CD14-positive monocyte (primary cell): Measurements from ENCODE around the gene GABBR1. TPM values are rescaled to one million over a fixed set of nuclear protein-coding genes. Genes with fewer than 3 reads are reported as not detected.

Source experiments
- DNase-seq, 3 donors: peaks; one replicate each; pipeline ENCODE4 v3.0.0-alpha.2; 2011 to 2022
- H2AFZ ChIP-seq: 2 replicates; pipeline ENCODE4 v1.6.0; 2012; ENCODE audit warnings: mild to moderate bottlenecking, low read depth, low read length, inconsistent platforms; ENCODE audit not compliant: insufficient read depth, poor library complexity, severe bottlenecking
- H3K27ac ChIP-seq, 2 donors: 1 replicate in 1 of 2; 2 replicates in 1 of 2; pipeline ENCODE4 v1.5.1; 2012 to 2013; ENCODE audit warnings: low read length in 2 of 2, control low read depth in 1 of 2, inconsistent platforms in 1 of 2, low read depth in 1 of 2, mild to moderate bottlenecking in 1 of 2
- H3K27me3 ChIP-seq, 2 donors: one replicate each; pipeline versions ENCODE4 v1.6.0 to v1.6.1; 2011 to 2013; ENCODE audit warnings: low read length in 2 of 2; ENCODE audit not compliant: control insufficient read depth in 2 of 2, insufficient read depth in 2 of 2
- H3K36me3 ChIP-seq, 2 donors: replicated peaks in 1 of 2; 1 replicate in 1 of 2; 2 replicates in 1 of 2; pipeline versions ENCODE4 v1.5.1 to v1.6.1; 2012 to 2013; ENCODE audit warnings: low read length in 2 of 2, control low read depth in 1 of 2, inconsistent platforms in 1 of 2, mild to moderate bottlenecking in 1 of 2; ENCODE audit not compliant: insufficient read depth in 2 of 2, control insufficient read depth in 1 of 2
- H3K4me1 ChIP-seq, 2 donors: 1 replicate in 1 of 2; 2 replicates in 1 of 2; pipeline versions ENCODE4 v1.5.1 to v1.6.1; 2012 to 2013; ENCODE audit warnings: low read length in 2 of 2, control low read depth in 1 of 2, inconsistent platforms in 1 of 2, mild to moderate bottlenecking in 1 of 2, moderate library complexity in 1 of 2; ENCODE audit not compliant: insufficient read depth in 2 of 2, control insufficient read depth in 1 of 2
- H3K4me2 ChIP-seq: replicated peaks from 2 replicates; pipeline ENCODE3; 2012; ENCODE audit warnings: low read length, moderate library complexity, mild to moderate bottlenecking; ENCODE audit not compliant: poor library complexity, severe bottlenecking; ENCODE audit errors: extremely low read depth
- H3K4me3 ChIP-seq, 3 experiments: fragments of 200-600 bp in 1 of 3; sonication (generic) in 1 of 3; replicated peaks in 1 of 3; 1 replicate in 2 of 3; 2 replicates in 1 of 3; pipeline ENCODE4 v1.5.1; 2011 to 2013; ENCODE audit warnings: low read length in 3 of 3, mild to moderate bottlenecking in 3 of 3, control low read depth in 2 of 3, low read depth in 2 of 3, inconsistent platforms in 1 of 3, moderate library complexity in 1 of 3
- H3K79me2 ChIP-seq: 2 replicates; pipeline ENCODE4 v1.6.0; 2012; ENCODE audit warnings: mild to moderate bottlenecking, control low read depth, inconsistent platforms, low read length, moderate library complexity; ENCODE audit not compliant: insufficient read depth
- H3K9ac ChIP-seq: 2 replicates; pipeline ENCODE4 v1.6.0; 2017; ENCODE audit warnings: low read length, mild to moderate bottlenecking; ENCODE audit not compliant: insufficient read depth, poor library complexity, severe bottlenecking
- H3K9me3 ChIP-seq, 2 donors: replicated peaks in 1 of 2; 1 replicate in 1 of 2; 2 replicates in 1 of 2; pipeline versions ENCODE4 v1.5.1 to v1.6.1; 2012 to 2013; ENCODE audit warnings: low read length in 2 of 2, control low read depth in 1 of 2; ENCODE audit not compliant: control insufficient read depth in 1 of 2, insufficient read depth in 1 of 2
- H4K20me1 ChIP-seq: 2 replicates; pipeline ENCODE4 v1.6.0; 2012; ENCODE audit warnings: mild to moderate bottlenecking, low read length, control low read depth, moderate library complexity; ENCODE audit not compliant: insufficient read depth
- H3K27ac Mint-ChIP-seq, 7 donors: one replicate each; pipeline ENCODE4 v1.8.0; 2020; ENCODE audit warnings: mild to moderate bottlenecking in 7 of 7, mixed read lengths in 7 of 7, moderate library complexity in 6 of 7, inconsistent platforms in 2 of 7
- H3K27me3 Mint-ChIP-seq, 3 donors: one replicate each; pipeline ENCODE4 v1.8.0; 2021 to 2022; ENCODE audit warnings: low read depth in 3 of 3, mild to moderate bottlenecking in 3 of 3, mixed read lengths in 3 of 3, moderate library complexity in 3 of 3, inconsistent platforms in 1 of 3
- H3K36me3 Mint-ChIP-seq, 2 donors: one replicate each; pipeline ENCODE4 v1.8.0; 2020; ENCODE audit warnings: mixed read lengths in 2 of 2, inconsistent platforms in 1 of 2, mild to moderate bottlenecking in 1 of 2
- H3K4me1 Mint-ChIP-seq: one replicate; pipeline ENCODE4 v1.8.0; 2020; ENCODE audit warnings: mild to moderate bottlenecking, mixed read lengths
- H3K4me3 Mint-ChIP-seq, 2 donors: one replicate each; pipeline ENCODE4 v1.8.0; 2020; ENCODE audit warnings: mild to moderate bottlenecking in 2 of 2, mixed read lengths in 2 of 2, moderate library complexity in 1 of 2
- H3K9me3 Mint-ChIP-seq, 7 donors: one replicate each; pipeline ENCODE4 v1.8.0; 2020 to 2022; ENCODE audit warnings: mixed read lengths in 7 of 7, mild to moderate bottlenecking in 6 of 7, moderate library complexity in 6 of 7, inconsistent platforms in 2 of 7
- CTCF ChIP-seq: fragments of 200-600 bp; IDR thresholded peaks from one replicate; pipeline ENCODE4 v1.8.0; 2022; ENCODE audit warnings: antibody characterized with exemption, mild to moderate bottlenecking
- WGBS: methylation state at CpG from one replicate; pipeline ENCODE4 v1.1.5; 2013; ENCODE audit warnings: missing lambda C conversion rate; ENCODE audit not compliant: insufficient coverage; 5-methylcytosine and 5-hydroxymethylcytosine counted together
- intact Hi-C, 2 donors: fragments of 100-400 bp; cut with micrococcal nuclease; formaldehyde crosslinking; loops; one replicate each; pipeline versions ENCODE4 v1.15.0 to v1.15.1; 2023
- polyA plus RNA-seq, 3 donors: library from polyadenylated mRNA; depleted of rRNA in 1 of 3; unstranded in 2 of 3; stranded (reverse) in 1 of 3; fragments of 300-500 nt in 2 of 3; fragments of >200 nt in 1 of 3; fragmentation: Illumina TruSeq in 2 of 3; gene quantifications; 1 replicate in 2 of 3; 2 replicates in 1 of 3; pipeline ENCODE4 v1.2.3, GENCODE V29; 2012 to 2021

GABBR1 gene
- polyA plus RNA-seq, 3 donors: 0.91 to 228 (median 1.8) TPM

GRCh38 chr6:29566856-29567255 lies 66.1 kb downstream of the GABBR1 start:
- H3K36me3 Mint-ChIP-seq: no peaks in the 10 kb centered on the region
- Histone ChIP-seq H3K4me1 (no peaks in the 10 kb centered on the region), H2AFZ (no peak overlapping the region), H3K79me2 (no peaks in the 10 kb centered on the region), H3K27me3 (peaks cover 0 to under 1% of the 10 kb centered on the region in 2 donors), H3K27ac (no peak overlapping the region), H3K4me2 (no peak overlapping the region), H3K9me3 (no peaks in the 10 kb centered on the region), H4K20me1 (no peaks in the 10 kb centered on the region), H3K9ac (no peak overlapping the region), H3K36me3 (no peaks in the 10 kb centered on the region), H3K4me3 (no peak overlapping the region)
- intact Hi-C loops: no loop called here
- WGBS: 90% methylated on average over 2 of the region's 5 CpGs
- H3K9me3 Mint-ChIP-seq: peaks cover 0 to 3% (median 2%) of the 10 kb centered on the region in 7 donors
- no peak overlapping the region for H3K27ac Mint-ChIP-seq
- H3K4me3 Mint-ChIP-seq: no peak overlapping the region
- peaks cover 6 to 8% (median 7%) of the 10 kb centered on the region in 3 donors for H3K27me3 Mint-ChIP-seq
- DNase-seq: no peak
- TF ChIP-seq CTCF: no peak
- peaks cover 8% of the 10 kb centered on the region for H3K4me1 Mint-ChIP-seq

- H3K27me3 Mint-ChIP-seq: peaks cover 8 to 13% (median 12%) of the 10 kb centered on the region in 3 donors
Measured at GRCh38 chr6:29564875-29565274, 68.1 kb downstream of the GABBR1 start.

More at GRCh38 chr6:29564875-29565274, 68.1 kb downstream of the GABBR1 start:
- Mint-ChIP-seq H3K4me1 (peaks cover 8% of the 10 kb centered on the region), H3K9me3 (peaks cover 0 to 3% (median 0%) of the 10 kb centered on the region in 7 donors), H3K4me3 (no peak overlapping the region), H3K27ac (no peak overlapping the region), H3K36me3 (no peaks in the 10 kb centered on the region)
- H3K27ac ChIP-seq: no peak overlapping the region
- intact Hi-C loops: no loop called here
- H3K79me2 ChIP-seq: no peaks in the 10 kb centered on the region
- H3K4me3 ChIP-seq: no peak overlapping the region
- H3K4me2 ChIP-seq: no peak overlapping the region
- H3K4me1 ChIP-seq: no peaks in the 10 kb centered on the region
- TF ChIP-seq CTCF: no peak
- no peak overlapping the region for H2AFZ ChIP-seq
- H3K9me3 ChIP-seq: no peaks in the 10 kb centered on the region
- H3K27me3 ChIP-seq: peaks cover under 1 to 13% of the 10 kb centered on the region in 2 donors
- no peak for DNase-seq
- no peak overlapping the region for H3K9ac ChIP-seq
- H4K20me1 ChIP-seq: no peaks in the 10 kb centered on the region
- no peaks in the 10 kb centered on the region for H3K36me3 ChIP-seq
